GM21786 (cell line): ENCODE data around the gene TBX2.

Source experiments
- ATAC-seq: cut with Tn5 transposase; IDR thresholded peaks from one replicate; pipeline ENCODE4 v1.9.1; 2021; ENCODE audit not compliant: unreplicated experiment

The TBX2 gene

GRCh38 chr17:61368832-61369450, 30.7 kb upstream of the TBX2 start:
- no peak for ATAC-seq

GRCh38 chr17:61369751-61370150, 29.9 kb upstream of the TBX2 start:
- no peak for ATAC-seq

- no peak for ATAC-seq
Measured at GRCh38 chr17:61371179-61371578, 28.5 kb upstream of the TBX2 start.

GRCh38 chr17:61371606-61372005, 28.0 kb upstream of the TBX2 start:
- ATAC-seq = no peak

- ATAC-seq = no peak
Measured at GRCh38 chr17:61372436-61372835, 27.2 kb upstream of the TBX2 start.

- ATAC-seq = no peak
Measured at GRCh38 chr17:61376931-61377838, 22.5 kb upstream of the TBX2 start.

- no peak for ATAC-seq
Measured at GRCh38 chr17:61378658-61379456, 20.8 kb upstream of the TBX2 start.

- ATAC-seq = no peak
Measured at GRCh38 chr17:61379457-61380216, 20.0 kb upstream of the TBX2 start.

- no peak for ATAC-seq
Measured at GRCh38 chr17:61380217-61380835, 19.3 kb upstream of the TBX2 start.

- no peak for ATAC-seq
Measured at GRCh38 chr17:61380836-61381525, 18.7 kb upstream of the TBX2 start.

GRCh38 chr17:61381537-61381936, 18.1 kb upstream of the TBX2 start:
- ATAC-seq = no peak

GRCh38 chr17:61382796-61383688, 16.6 kb upstream of the TBX2 start:
- ATAC-seq = no peak

- ATAC-seq = no peak
Measured at GRCh38 chr17:61383689-61384201, 15.9 kb upstream of the TBX2 start.

- ATAC-seq = no peak
Measured at GRCh38 chr17:61384354-61384691, 15.3 kb upstream of the TBX2 start.

- no peak for ATAC-seq
Measured at GRCh38 chr17:61384692-61385576, 14.7 kb upstream of the TBX2 start.

GRCh38 chr17:61385577-61386236, 13.9 kb upstream of the TBX2 start:
- ATAC-seq = no peak

GRCh38 chr17:61386251-61386650, 13.4 kb upstream of the TBX2 start:
- ATAC-seq = no peak
